ENCODE results near the gene PZP. TPM values are rescaled to one million over a fixed set of nuclear protein-coding genes. Genes with fewer than 3 reads are reported as not detected.

Gene PZP
- total and polyA plus RNA-seq, 2 of the 13 experiments (the other 11 are each of a cell fraction or from before 2014, with no cell fraction given): 0.07 to 0.89 TPM

DNA sequence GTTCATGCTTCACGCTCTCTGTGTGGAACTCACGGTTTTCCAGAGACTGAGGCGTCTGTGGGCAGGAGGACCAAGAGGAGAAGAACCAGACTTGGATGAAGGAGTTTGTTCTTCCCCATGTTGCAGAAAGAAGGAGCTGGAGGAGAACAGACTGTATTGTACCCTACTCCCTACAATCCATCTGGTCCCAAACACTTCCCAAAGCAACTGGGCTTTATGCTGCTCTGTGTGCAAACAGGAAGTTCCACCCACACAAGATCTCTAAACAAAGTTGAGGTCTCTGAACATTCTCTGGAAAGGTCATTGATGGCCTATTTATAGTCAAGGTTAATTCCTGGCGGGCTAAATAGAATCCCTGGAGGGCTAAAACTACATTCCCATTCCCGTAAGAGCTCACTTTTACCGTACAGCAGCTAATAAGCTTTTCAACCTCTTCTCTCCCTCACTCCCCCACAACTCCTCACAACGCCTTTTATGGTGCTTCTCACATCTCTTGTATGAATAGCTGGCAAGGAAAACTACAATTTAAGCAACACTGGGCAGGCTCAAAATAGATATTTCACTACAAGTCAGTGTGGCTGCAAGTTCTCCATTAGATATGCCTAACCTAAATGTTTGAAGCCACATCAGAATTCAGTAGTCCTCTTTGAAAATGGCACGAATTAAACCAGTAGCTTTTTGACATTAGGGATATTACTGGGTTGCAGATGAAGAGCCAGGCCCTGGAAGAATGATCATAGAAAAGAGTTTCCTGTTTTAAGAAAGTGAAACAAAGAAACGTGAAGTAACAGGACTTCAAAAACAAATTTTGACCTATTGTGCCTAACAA is 92.2 kb downstream of the PZP start, which contains the start of gene A2M (continued):
- TF ChIP-seq, protein P1, sequence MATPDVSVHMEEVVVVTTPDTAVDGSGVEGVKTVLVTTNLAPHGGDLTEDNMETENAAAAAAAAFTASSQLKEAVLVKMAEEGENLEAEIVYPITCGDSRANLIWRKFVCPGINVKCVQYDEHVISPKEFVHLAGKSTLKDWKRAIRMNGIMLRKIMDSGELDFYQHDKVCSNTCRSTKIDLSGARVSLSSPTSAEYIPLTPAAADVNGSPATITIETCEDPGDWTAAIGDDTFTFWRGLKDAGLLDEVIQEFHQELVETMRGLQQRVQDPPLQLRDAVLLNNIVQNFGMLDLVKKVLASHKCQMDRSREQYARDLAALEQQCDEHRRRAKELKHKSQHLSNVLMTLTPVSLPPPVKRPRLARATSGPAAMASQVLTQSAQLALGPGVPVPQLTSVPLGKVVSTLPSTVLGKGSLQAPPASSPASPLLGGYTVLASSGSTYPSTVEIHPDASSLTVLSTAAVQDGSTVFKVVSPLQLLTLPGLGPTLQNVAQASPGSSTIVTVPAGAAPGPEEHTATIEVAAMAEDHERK (CRISPR knock-in tag; IDR thresholded peaks at IDR 0.05; ENCODE audit: low read depth): no peak
- TF ChIP-seq FOXK2 (IDR thresholded peaks at IDR 0.05) (0 out of 2 replicates have a peak, but pooled peaks have one; percentile 61), TRIM24 (CRISPR knock-in tag; IDR thresholded peaks at IDR 0.05) (no peak), ZSCAN12 (CRISPR knock-in tag; IDR thresholded peaks at IDR 0.05) (peak; percentile 85; the same call in 1 of the 2 replicates), ZNF746 (CRISPR knock-in tag; IDR thresholded peaks at IDR 0.05) (peak; percentile 24; the same call in 1 of the 2 replicates), ZNF251 (CRISPR knock-in tag; IDR thresholded peaks at IDR 0.05) (no peak), KLF11 (CRISPR knock-in tag; IDR thresholded peaks at IDR 0.05) (no peak; the same call in none of the 2 replicates)
- TF ChIP-seq, protein P2, sequence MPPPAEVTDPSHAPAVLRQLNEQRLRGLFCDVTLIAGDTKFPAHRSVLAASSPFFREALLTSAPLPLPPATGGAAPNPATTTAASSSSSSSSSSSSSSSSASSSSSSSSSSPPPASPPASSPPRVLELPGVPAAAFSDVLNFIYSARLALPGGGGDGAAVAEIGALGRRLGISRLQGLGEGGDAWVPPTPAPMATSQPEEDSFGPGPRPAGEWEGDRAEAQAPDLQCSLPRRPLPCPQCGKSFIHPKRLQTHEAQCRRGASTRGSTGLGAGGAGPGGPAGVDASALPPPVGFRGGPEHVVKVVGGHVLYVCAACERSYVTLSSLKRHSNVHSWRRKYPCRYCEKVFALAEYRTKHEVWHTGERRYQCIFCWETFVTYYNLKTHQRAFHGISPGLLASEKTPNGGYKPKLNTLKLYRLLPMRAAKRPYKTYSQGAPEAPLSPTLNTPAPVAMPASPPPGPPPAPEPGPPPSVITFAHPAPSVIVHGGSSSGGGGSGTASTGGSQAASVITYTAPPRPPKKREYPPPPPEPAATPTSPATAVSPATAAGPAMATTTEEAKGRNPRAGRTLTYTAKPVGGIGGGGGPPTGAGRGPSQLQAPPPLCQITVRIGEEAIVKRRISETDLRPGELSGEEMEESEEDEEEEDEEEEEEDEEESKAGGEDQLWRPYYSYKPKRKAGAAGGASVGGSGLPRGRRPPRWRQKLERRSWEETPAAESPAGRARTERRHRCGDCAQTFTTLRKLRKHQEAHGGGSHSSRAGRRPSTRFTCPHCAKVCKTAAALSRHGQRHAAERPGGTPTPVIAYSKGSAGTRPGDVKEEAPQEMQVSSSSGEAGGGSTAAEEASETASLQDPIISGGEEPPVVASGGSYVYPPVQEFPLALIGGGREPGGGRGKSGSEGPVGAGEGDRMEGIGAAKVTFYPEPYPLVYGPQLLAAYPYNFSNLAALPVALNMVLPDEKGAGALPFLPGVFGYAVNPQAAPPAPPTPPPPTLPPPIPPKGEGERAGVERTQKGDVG (CRISPR knock-in tag; IDR thresholded peaks at IDR 0.05; ENCODE audit: borderline replicate concordance): 0 out of 2 replicates have a peak, but pooled peaks have one; percentile 54
- TF ChIP-seq, protein P3, sequence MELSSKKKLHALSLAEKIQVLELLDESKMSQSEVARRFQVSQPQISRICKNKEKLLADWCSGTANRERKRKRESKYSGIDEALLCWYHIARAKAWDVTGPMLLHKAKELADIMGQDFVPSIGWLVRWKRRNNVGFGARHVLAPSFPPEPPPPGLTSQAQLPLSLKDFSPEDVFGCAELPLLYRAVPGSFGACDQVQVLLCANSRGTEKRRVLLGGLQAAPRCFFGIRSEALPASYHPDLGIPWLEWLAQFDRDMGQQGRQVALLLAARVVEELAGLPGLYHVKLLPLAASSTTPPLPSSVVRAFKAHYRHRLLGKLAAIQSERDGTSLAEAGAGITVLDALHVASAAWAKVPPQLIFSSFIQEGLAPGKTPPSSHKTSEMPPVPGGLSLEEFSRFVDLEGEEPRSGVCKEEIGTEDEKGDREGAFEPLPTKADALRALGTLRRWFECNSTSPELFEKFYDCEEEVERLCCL (CRISPR knock-in tag; IDR thresholded peaks at IDR 0.05; ENCODE audit: borderline replicate concordance): no peak
- TF ChIP-seq, protein P4, sequence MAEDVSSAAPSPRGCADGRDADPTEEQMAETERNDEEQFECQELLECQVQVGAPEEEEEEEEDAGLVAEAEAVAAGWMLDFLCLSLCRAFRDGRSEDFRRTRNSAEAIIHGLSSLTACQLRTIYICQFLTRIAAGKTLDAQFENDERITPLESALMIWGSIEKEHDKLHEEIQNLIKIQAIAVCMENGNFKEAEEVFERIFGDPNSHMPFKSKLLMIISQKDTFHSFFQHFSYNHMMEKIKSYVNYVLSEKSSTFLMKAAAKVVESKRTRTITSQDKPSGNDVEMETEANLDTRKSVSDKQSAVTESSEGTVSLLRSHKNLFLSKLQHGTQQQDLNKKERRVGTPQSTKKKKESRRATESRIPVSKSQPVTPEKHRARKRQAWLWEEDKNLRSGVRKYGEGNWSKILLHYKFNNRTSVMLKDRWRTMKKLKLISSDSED (CRISPR knock-in tag; IDR thresholded peaks at IDR 0.05): no peak
- TF ChIP-seq, protein P5, sequence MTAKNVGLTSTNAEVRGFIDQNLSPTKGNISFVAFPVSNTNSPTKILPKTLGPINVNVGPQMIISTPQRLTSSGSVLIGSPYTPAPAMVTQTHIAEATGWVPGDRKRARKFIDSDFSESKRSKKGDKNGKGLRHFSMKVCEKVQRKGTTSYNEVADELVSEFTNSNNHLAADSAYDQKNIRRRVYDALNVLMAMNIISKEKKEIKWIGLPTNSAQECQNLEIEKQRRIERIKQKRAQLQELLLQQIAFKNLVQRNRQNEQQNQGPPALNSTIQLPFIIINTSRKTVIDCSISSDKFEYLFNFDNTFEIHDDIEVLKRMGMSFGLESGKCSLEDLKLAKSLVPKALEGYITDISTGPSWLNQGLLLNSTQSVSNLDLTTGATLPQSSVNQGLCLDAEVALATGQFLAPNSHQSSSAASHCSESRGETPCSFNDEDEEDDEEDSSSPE (CRISPR knock-in tag; IDR thresholded peaks at IDR 0.05): peak; percentile 76
- TF ChIP-seq, protein P6, sequence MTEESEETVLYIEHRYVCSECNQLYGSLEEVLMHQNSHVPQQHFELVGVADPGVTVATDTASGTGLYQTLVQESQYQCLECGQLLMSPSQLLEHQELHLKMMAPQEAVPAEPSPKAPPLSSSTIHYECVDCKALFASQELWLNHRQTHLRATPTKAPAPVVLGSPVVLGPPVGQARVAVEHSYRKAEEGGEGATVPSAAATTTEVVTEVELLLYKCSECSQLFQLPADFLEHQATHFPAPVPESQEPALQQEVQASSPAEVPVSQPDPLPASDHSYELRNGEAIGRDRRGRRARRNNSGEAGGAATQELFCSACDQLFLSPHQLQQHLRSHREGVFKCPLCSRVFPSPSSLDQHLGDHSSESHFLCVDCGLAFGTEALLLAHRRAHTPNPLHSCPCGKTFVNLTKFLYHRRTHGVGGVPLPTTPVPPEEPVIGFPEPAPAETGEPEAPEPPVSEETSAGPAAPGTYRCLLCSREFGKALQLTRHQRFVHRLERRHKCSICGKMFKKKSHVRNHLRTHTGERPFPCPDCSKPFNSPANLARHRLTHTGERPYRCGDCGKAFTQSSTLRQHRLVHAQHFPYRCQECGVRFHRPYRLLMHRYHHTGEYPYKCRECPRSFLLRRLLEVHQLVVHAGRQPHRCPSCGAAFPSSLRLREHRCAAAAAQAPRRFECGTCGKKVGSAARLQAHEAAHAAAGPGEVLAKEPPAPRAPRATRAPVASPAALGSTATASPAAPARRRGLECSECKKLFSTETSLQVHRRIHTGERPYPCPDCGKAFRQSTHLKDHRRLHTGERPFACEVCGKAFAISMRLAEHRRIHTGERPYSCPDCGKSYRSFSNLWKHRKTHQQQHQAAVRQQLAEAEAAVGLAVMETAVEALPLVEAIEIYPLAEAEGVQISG (CRISPR knock-in tag; IDR thresholded peaks at IDR 0.05): peak; percentile 73
- TF ChIP-seq, protein P7, sequence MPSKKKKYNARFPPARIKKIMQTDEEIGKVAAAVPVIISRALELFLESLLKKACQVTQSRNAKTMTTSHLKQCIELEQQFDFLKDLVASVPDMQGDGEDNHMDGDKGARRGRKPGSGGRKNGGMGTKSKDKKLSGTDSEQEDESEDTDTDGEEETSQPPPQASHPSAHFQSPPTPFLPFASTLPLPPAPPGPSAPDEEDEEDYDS (CRISPR knock-in tag; IDR thresholded peaks at IDR 0.05): peak; percentile 99
- TF ChIP-seq, protein P8, sequence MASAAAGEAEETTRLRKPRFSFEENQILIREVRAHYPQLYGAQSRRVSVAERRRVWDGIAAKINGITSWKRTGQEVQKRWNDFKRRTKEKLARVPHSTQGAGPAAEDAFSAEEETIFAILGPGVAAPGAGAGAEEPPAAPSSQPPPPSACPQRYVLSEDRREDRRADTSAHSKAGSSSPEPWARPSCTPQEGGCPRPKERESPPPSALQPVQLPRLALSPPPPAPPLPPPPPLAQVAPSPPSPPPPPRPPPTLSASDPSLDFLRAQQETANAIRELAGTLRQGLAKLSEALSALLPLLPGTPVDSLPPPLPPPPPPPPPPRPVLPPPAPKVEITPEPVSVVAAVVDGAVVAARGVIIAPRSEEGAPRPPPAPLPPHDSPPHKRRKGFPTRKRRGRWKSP (CRISPR knock-in tag; IDR thresholded peaks at IDR 0.05): 0 out of 2 replicates have a peak, but pooled peaks have one; percentile 29
